ENCODE measurements around the gene INTS1.

The INTS1 gene

DNA sequence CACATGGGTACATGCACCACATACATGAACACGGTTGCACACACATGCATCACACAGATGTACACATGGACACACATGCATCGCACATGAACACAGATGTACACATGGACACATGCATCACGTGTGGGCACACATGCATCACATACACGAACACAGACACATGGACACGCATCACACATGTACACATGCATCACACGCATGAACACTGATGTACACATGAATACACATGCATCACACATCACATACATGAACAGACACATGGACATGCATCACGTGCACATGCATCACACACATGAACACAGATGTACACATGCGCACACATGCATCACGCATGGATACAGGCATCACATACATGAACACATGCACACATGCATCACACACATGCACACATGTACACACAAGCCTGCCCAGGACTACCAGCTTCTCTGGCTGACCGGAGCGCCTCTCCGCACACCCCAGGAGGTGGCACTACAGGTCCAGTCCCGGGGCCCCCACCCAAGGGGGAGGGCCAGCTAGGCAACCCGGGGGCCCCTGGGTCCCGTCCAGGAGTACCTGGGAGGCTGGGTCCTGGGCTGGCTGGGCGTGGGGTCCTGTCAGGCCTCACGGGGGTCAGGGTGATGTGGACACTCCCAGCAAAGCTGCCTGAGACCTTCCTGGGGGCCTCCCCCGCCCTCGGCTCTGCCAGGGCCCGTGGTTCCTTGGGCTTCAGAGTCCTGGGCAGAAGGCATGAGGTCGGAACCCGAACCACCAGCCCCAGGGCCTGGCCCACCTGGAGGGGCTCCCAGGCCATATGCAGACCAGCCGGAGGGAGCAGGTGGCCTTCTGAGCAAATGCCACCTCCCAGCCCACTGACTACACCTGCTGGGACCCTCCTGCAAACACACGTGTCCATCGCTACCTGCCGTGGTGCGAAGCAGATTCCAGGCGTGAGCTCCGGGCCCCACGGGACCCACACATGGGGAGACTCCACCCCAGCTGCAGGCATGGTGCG is 64.5 kb downstream of the INTS1 start:
- TF ChIP-seq FOXP2 (optimal IDR thresholded peaks at IDR 0.05; ENCODE audit: control extremely low read depth, extremely low read length, insufficient read depth) (no peak), POLR2AphosphoS5 (IDR thresholded peaks at IDR 0.05; ENCODE audit: borderline replicate concordance, low read depth, low read length) (no peak), EZH2 (IDR thresholded peaks at IDR 0.05) (no peak)
- no peaks in the 10 kb centered on the region for H3K9me3 ChIP-seq (ENCODE audit: low read depth, low read length)
- H3K27ac ChIP-seq = no peak overlapping the region
- no peak for DNase-seq (ENCODE audit: low read depth, low spot score)
- no peak overlapping the region for H3K9ac ChIP-seq (ENCODE audit: insufficient read length)
- H3K4me3 ChIP-seq = no peak overlapping the region
- H3K36me3 ChIP-seq (ENCODE audit: insufficient read depth, low read length) = no peaks in the 10 kb centered on the region

DNA sequence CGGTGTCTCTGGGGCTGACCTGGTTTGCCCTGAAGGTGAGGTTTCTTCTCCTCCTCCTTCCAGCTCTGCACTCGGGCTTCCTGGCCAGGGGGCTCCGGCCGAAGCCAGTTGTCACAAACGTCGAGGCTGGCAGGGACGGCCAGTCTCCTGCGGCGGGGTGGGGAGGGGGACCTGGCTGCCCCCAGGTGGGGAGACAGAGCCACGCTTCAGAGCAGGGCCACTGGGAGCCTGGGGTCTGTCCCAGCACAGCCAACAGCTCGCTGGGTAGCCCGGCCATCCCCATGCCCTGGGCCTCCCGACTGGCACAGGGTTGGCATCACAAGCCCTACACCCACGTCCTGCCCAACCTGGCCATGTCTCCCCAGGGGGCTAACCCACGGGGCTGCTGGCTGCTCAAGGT is 65.4 kb downstream of the INTS1 start:
- Histone ChIP-seq H3K9me3 (ENCODE audit: low read depth, low read length) (no peaks in the 10 kb centered on the region), H3K4me3 (no peak overlapping the region), H3K36me3 (ENCODE audit: insufficient read depth, low read length) (no peaks in the 10 kb centered on the region), H3K9ac (ENCODE audit: insufficient read length) (no peak overlapping the region), H3K27ac (no peak overlapping the region)
- no peak for DNase-seq (ENCODE audit: low read depth, low spot score)
- no peak for TF ChIP-seq POLR2AphosphoS5 (IDR thresholded peaks at IDR 0.05; ENCODE audit: borderline replicate concordance, low read depth, low read length)

DNA sequence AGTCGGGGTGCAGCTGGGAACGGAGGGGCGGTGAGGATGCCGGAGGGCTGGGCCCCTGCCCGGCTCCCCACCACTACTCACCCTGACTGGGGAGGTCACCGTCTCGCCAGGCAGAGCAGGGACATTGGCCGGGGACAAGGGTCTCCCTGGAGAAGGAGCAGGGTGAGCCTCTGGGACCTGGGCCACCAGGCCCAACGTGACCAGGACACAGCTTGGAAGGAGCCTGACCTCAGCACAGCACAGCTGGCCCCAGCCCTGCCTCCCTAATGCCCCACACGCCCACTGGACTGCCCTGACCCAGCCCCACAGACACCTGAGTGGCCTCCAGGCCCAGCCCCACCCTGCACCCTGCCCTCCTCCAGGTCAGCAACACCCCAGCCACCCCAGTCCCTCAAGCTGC is 66.0 kb downstream of the INTS1 start:
- Histone ChIP-seq H3K9ac (ENCODE audit: insufficient read length) (no peak overlapping the region), H3K27ac (no peak overlapping the region), H3K9me3 (ENCODE audit: low read depth, low read length) (no peaks in the 10 kb centered on the region), H3K36me3 (ENCODE audit: insufficient read depth, low read length) (no peaks in the 10 kb centered on the region), H3K4me3 (no peak overlapping the region)
- DNase-seq (ENCODE audit: low read depth, low spot score) = no peak
- TF ChIP-seq EZH2 (IDR thresholded peaks at IDR 0.05) (no peak), FOXP2 (optimal IDR thresholded peaks at IDR 0.05; ENCODE audit: control extremely low read depth, extremely low read length, insufficient read depth) (no peak), POLR2AphosphoS5 (IDR thresholded peaks at IDR 0.05; ENCODE audit: borderline replicate concordance, low read depth, low read length) (no peak)

DNA sequence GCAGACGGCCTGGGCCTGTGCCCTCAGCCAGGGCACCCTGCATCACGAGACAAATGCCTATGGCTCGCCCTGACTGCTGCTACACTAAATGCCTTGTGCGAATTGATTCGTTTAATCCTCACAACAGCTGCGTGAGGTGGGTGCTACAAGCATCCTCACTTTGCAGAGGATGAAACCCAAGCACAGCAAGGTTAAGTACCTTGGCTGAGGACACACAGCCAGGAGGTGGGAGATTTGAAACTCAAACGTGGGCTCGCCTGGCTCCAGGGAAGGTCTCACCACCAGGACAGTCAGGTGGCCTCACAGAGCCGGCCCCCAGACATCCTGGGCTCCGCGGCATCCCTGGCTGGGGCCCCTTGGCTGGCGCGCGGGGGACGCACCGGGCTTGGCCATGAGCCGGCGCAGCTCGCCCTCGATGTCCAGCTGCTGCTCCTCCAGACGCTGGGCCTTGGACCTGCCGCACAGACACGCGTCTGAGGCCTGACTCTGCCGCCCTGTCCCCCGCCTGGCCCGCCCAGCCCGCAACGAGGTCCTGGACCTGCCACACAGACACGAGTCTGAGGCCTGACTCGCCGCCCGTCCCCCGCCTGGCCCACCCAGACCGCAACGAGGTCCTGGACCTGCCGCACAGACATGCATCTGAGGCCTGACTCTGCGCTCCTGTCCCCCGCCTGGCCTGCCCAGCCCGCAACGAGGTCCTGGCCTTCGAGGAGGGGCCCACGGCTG is 66.9 kb downstream of the INTS1 start:
- TF ChIP-seq FOXP2 (optimal IDR thresholded peaks at IDR 0.05; ENCODE audit: control extremely low read depth, extremely low read length, insufficient read depth) = no peak
- TF ChIP-seq EZH2 (IDR thresholded peaks at IDR 0.05) = no peak
- no peak for TF ChIP-seq POLR2AphosphoS5 (IDR thresholded peaks at IDR 0.05; ENCODE audit: borderline replicate concordance, low read depth, low read length)
- Histone ChIP-seq H3K27ac (no peak overlapping the region), H3K9ac (ENCODE audit: insufficient read length) (no peak overlapping the region), H3K9me3 (ENCODE audit: low read depth, low read length) (no peaks in the 10 kb centered on the region), H3K36me3 (ENCODE audit: insufficient read depth, low read length) (no peaks in the 10 kb centered on the region), H3K4me3 (no peak overlapping the region)
- DNase-seq (ENCODE audit: low read depth, low spot score) = no peak

DNA sequence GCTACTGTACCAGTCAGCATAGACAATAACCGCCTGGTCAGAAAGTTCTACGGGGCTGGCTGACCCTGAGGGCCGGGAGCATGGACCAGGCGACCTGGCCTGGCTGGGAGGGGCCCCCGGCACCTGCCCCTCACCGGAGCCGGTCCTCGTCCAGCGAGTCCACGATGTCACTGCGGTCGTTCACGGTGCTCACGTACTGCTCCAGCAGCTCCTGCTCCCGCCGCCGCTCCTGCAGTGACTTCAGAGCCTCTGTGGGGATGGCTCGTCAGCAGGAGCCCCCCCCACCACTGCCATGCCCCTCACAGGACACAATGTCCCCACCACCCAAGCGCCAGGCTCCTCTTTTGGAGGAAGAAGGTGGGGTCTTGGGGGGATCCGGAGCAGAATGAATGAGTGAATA is 67.6 kb downstream of the INTS1 start:
- Histone ChIP-seq H3K9me3 (ENCODE audit: low read depth, low read length) (no peaks in the 10 kb centered on the region), H3K9ac (ENCODE audit: insufficient read length) (no peak overlapping the region), H3K27ac (no peak overlapping the region), H3K36me3 (ENCODE audit: insufficient read depth, low read length) (no peaks in the 10 kb centered on the region), H3K4me3 (no peak overlapping the region)
- TF ChIP-seq FOXP2 (optimal IDR thresholded peaks at IDR 0.05; ENCODE audit: control extremely low read depth, extremely low read length, insufficient read depth) = no peak
- no peak for TF ChIP-seq POLR2AphosphoS5 (IDR thresholded peaks at IDR 0.05; ENCODE audit: borderline replicate concordance, low read depth, low read length)
- no peak for TF ChIP-seq EZH2 (IDR thresholded peaks at IDR 0.05)
- DNase-seq (ENCODE audit: low read depth, low spot score) = no peak

DNA sequence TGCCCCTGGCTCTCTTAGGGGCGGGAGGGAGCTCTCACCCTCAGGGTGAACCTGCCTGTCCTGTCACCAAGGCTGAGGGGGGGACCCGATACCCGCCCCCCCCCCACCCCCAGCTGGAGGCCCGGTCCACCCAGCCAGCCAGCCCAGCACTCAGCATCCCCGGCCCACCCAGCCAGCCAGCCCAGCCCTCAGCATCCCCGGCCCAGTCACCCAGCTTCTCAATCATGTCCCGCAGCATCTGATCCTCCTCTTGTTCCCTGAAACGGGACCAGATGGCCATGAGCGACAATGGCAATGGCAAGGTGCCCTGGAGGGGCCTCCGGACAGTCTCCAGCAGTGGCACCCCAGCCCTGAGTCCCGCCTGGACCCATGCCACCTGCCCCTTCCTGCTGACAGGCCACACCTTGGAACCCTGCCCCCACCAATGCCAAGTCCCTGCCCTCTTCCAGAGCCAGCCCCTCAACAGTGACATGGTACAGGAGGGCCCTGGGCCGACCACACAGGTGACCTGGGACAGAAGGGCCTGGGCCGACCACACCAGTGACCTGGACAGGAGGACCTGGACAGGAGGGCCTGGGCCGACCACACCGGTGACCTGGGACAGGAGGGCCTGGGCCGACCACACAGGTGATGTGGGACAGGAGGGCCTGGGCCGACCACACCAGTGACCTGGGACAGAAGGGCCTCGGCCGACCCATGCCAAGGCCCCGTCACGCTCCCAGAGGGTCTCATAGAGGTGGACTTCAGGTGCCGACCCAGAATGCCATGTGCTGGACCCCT is 69.1 kb downstream of the INTS1 start:
- Histone ChIP-seq H3K9ac (ENCODE audit: insufficient read length) (no peak overlapping the region), H3K36me3 (ENCODE audit: insufficient read depth, low read length) (no peaks in the 10 kb centered on the region), H3K9me3 (ENCODE audit: low read depth, low read length) (no peaks in the 10 kb centered on the region), H3K4me3 (no peak overlapping the region), H3K27ac (no peak overlapping the region)
- DNase-seq (ENCODE audit: low read depth, low spot score) = no peak
- TF ChIP-seq EZH2 (IDR thresholded peaks at IDR 0.05) = no peak
- no peak for TF ChIP-seq FOXP2 (optimal IDR thresholded peaks at IDR 0.05; ENCODE audit: control extremely low read depth, extremely low read length, insufficient read depth)
- no peak for TF ChIP-seq POLR2AphosphoS5 (IDR thresholded peaks at IDR 0.05; ENCODE audit: borderline replicate concordance, low read depth, low read length)

DNA sequence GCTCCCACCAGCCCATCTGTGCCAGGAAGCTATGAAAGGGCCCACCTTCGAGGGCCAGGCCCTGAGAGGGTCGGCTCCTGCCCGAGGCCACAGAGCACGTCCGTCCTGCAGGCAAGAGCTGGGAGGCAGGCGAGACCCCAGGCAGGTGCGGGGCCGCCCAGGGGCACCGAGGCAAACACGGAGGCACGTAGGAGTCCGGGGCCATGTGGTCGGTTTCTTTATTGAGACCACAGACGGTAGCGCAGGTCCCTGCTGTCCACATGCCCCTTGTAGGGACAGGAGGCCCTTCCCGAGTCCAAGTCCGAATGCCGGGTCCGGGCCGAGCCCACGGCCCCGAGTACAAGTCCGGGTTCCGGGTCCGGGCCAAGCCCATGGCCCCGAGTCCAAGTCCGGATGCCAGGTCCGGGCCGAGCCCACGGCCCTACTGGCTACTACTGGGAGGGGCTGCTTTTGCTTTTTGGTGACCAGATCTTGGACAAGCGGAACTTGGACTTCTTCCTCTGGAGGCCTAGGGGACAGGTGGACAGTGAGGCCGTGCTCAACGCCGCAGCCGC is 69.9 kb downstream of the INTS1 start:
- Histone ChIP-seq H3K9ac (ENCODE audit: insufficient read length) (no peak overlapping the region), H3K36me3 (ENCODE audit: insufficient read depth, low read length) (no peaks in the 10 kb centered on the region), H3K27ac (no peak overlapping the region), H3K9me3 (ENCODE audit: low read depth, low read length) (no peaks in the 10 kb centered on the region), H3K4me3 (no peak overlapping the region)
- no peak for DNase-seq (ENCODE audit: low read depth, low spot score)
- TF ChIP-seq FOXP2 (optimal IDR thresholded peaks at IDR 0.05; ENCODE audit: control extremely low read depth, extremely low read length, insufficient read depth) (no peak), EZH2 (IDR thresholded peaks at IDR 0.05) (no peak), POLR2AphosphoS5 (IDR thresholded peaks at IDR 0.05; ENCODE audit: borderline replicate concordance, low read depth, low read length) (no peak)
